Ishikawa (cell line): ENCODE results near the gene TLCD1.

Experiments
- CEBPB ChIP-seq: IDR thresholded peaks from 2 replicates; pipeline ENCODE4 v1.6.1; 2012
- CREB1 ChIP-seq: IDR thresholded peaks from 2 replicates; pipeline ENCODE4 v1.6.1; 2012; ENCODE audit warnings: low read depth
- EGR1 ChIP-seq: IDR thresholded peaks from 2 replicates; pipeline ENCODE4 v1.6.1; 2012
- EP300 ChIP-seq: IDR thresholded peaks from 2 replicates; pipeline ENCODE4 v1.6.1; 2012; ENCODE audit warnings: borderline replicate concordance
- FOXM1 ChIP-seq: IDR thresholded peaks from 2 replicates; pipeline ENCODE4 v1.6.1; 2012; ENCODE audit warnings: low read depth, borderline replicate concordance
- MAX ChIP-seq: IDR thresholded peaks from 2 replicates; pipeline ENCODE4 v1.6.1; 2012
- NFIC ChIP-seq: IDR thresholded peaks from 2 replicates; pipeline ENCODE4 v1.6.1; 2012
- RAD21 ChIP-seq: IDR thresholded peaks from 2 replicates; pipeline ENCODE4 v1.6.1; 2012; ENCODE audit warnings: low read depth
- REST ChIP-seq: IDR thresholded peaks from 2 replicates; pipeline ENCODE4 v1.6.1; 2012; ENCODE audit warnings: low read depth, mild to moderate bottlenecking
- TAF1 ChIP-seq: IDR thresholded peaks from 2 replicates; pipeline ENCODE4 v1.6.1; 2012; ENCODE audit warnings: low read depth, mild to moderate bottlenecking
- TCF12 ChIP-seq: IDR thresholded peaks from 2 replicates; pipeline ENCODE4 v1.6.1; 2012; ENCODE audit warnings: low read depth
- TEAD4 ChIP-seq: IDR thresholded peaks from 2 replicates; pipeline ENCODE4 v1.6.1; 2012
- USF1 ChIP-seq: IDR thresholded peaks from 2 replicates; pipeline ENCODE4 v1.6.1; 2012
- YY1 ChIP-seq: IDR thresholded peaks from 2 replicates; pipeline ENCODE4 v1.6.1; 2012; ENCODE audit warnings: low read depth
- ZBTB7A ChIP-seq: IDR thresholded peaks from 2 replicates; pipeline ENCODE4 v1.6.1; 2012; ENCODE audit warnings: low read depth

The TLCD1 gene

GRCh38 chr17:28712032-28712704, 13.9 kb downstream of the TLCD1 start:
- TF ChIP-seq EGR1 (no peak), CREB1 (no peak), USF1 (no peak), EP300 (no peak), REST (no peak), TEAD4 (no peak), YY1 (no peak), NFIC (no peak), MAX (no peak)

GRCh38 chr17:28711723-28712031, 14.4 kb downstream of the TLCD1 start, which contains the start of gene PROCA1:
Gene PROCA1 (minus strand): TSS chr17:28711888. CDS start chr17:28711660, 228 bp downstream.
- no peak for TF ChIP-seq CREB1
- no peak for TF ChIP-seq FOXM1
- TF ChIP-seq REST, result no peak
- TF ChIP-seq NFIC, result no peak
- TF ChIP-seq EP300, result no peak
- no peak for TF ChIP-seq RAD21
- no peak for TF ChIP-seq ZBTB7A
- no peak for TF ChIP-seq USF1
- no peak for TF ChIP-seq YY1
- no peak for TF ChIP-seq EGR1
- no peak for TF ChIP-seq TEAD4
- TF ChIP-seq MAX, result no peak
- no peak for TF ChIP-seq TCF12

- no peak for TF ChIP-seq CEBPB
- no peak; the same call in 1 of the 2 replicates for TF ChIP-seq TCF12
- TF ChIP-seq USF1, result no peak
- TF ChIP-seq FOXM1, result no peak
- TF ChIP-seq REST, result no peak
- no peak for TF ChIP-seq EGR1
- TF ChIP-seq NFIC, result no peak
- TF ChIP-seq ZBTB7A, result peak; percentile 50; the same call in 1 of the 2 replicates
- no peak for TF ChIP-seq YY1
- TF ChIP-seq RAD21, result no peak
- TF ChIP-seq TAF1, result peak; percentile 68
- TF ChIP-seq MAX, result peak; percentile 76
- TF ChIP-seq EP300, result 0 out of 2 replicates have a peak, but pooled peaks have one; percentile 23
- no peak for TF ChIP-seq TEAD4
- TF ChIP-seq CREB1, result no peak
These were observed 14.9 kb downstream of the TLCD1 start for GRCh38 chr17:28710861-28711722.
